Islet precursor cell (in vitro differentiated cells): Measurements from ENCODE around the gene MAN1B1.
"Not testable (repeated sequence)": the region's sequence is repeated elsewhere in the genome, so short reads cannot be mapped to it uniquely, and the experiment has no call there.

Experiments used
- DNase-seq: peaks from one replicate; pipeline ENCODE4 v3.0.0-alpha.2; 2018

The MAN1B1 gene

GRCh38 chr9:137052998-137053943 lies 33.5 kb upstream of the MAN1B1 start:
- DNase-seq, result no peak

- peak; percentile 78 for DNase-seq
These were observed 32.5 kb upstream of the MAN1B1 start, which contains the start of gene ENTPD2 for GRCh38 chr9:137053944-137054931. Gene ENTPD2, minus strand, starts transcription at chr9:137054061. Its CDS starts 64 bp downstream, at chr9:137053997.

GRCh38 chr9:137054932-137055384 lies 31.8 kb upstream of the MAN1B1 start:
- no peak for DNase-seq

GRCh38 chr9:137055385-137056364 lies 31.1 kb upstream of the MAN1B1 start:
- DNase-seq, result no peak

GRCh38 chr9:137056739-137057415 lies 29.9 kb upstream of the MAN1B1 start:
- no peak for DNase-seq

- DNase-seq, result no peak
These were observed 29.2 kb upstream of the MAN1B1 start for GRCh38 chr9:137057545-137057944.

GRCh38 chr9:137058521-137059234 lies 28.1 kb upstream of the MAN1B1 start:
- DNase-seq, result no peak

GRCh38 chr9:137062384-137062783 lies 24.4 kb upstream of the MAN1B1 start:
- no peak for DNase-seq

GRCh38 chr9:137062798-137063197 lies 24.0 kb upstream of the MAN1B1 start:
- DNase-seq, result not testable (repeated sequence)

GRCh38 chr9:137063311-137064026 lies 23.3 kb upstream of the MAN1B1 start:
- DNase-seq, result no peak

GRCh38 chr9:137064027-137064879 lies 22.5 kb upstream of the MAN1B1 start:
- peak; percentile 78 for DNase-seq

GRCh38 chr9:137064880-137065164 lies 22.0 kb upstream of the MAN1B1 start:
- DNase-seq, result no peak

- no peak for DNase-seq
These were observed 21.3 kb upstream of the MAN1B1 start for GRCh38 chr9:137065336-137065967.

GRCh38 chr9:137066096-137066861 lies 20.5 kb upstream of the MAN1B1 start:
- DNase-seq, result no peak

- peak; percentile 93 for DNase-seq
These were observed 18.8 kb upstream of the MAN1B1 start for GRCh38 chr9:137067860-137068538.

GRCh38 chr9:137068539-137069507 lies 18.0 kb upstream of the MAN1B1 start:
- no peak for DNase-seq
